Activated CD8-positive, alpha-beta memory T cell treated with anti-CD3 and anti-CD28 coated beads for 4 hours (primary cell): ENCODE results near the gene TAMM41.
"Not testable (repeated sequence)": the region's sequence is repeated elsewhere in the genome, so short reads cannot be mapped to it uniquely, and the experiment has no call there.

ENCODE experiments used
- DNase-seq, 2 donors: peaks; one replicate each; pipeline ENCODE4 v3.0.0-alpha.2; 2020; ENCODE audit warnings: low read depth in 2 of 2

Gene TAMM41, protein sequence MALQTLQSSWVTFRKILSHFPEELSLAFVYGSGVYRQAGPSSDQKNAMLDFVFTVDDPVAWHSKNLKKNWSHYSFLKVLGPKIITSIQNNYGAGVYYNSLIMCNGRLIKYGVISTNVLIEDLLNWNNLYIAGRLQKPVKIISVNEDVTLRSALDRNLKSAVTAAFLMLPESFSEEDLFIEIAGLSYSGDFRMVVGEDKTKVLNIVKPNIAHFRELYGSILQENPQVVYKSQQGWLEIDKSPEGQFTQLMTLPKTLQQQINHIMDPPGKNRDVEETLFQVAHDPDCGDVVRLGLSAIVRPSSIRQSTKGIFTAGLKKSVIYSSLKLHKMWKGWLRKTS

DNA sequence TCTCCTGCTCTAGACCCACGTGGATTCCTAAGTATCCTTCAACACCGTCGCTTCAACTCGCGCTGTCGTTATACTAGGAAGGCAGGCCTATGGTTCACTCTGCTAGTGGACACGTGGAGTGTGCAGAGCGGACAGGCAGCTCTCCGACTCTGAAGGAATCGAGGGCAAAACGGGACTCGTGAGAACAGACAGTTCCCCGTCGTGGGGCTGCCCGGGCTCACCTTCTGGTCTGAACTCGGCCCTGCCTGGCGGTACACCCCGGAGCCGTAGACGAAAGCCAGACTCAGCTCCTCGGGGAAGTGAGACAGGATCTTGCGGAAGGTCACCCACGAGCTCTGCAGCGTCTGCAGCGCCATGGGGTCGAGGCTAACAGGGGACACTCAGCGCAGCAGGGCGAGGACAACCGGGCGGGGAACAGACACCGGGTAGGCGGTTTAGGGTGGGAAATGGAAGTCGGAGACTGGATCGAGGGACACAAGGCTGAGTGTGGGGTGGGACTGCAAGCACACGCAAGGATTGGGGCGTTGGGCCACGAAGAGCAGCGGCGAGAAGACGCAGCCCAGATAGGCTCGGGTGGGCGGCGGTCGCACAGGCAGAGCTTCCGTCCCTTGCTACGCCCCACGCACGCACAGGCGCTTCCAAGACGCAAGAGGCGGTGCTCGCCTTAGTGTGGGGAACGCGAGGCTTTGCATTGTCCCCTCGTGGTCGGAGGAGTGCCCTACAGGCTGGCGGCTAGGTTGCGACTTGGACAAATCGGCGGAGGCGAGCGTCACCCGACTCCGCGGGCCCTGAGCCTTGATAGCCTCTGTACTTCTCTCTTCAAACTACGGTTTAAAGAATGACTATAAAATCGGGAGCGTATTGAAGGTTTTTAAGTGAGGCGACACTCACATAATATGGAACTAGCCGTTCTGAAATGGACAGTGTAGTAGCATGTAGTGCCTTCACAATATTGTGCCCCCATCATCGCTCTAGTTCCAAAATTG lies at the start of gene TAMM41:
Gene TAMM41, minus strand, starts transcription at position 605 of the 986 bp plus-strand sequence. Its CDS starts 249 bp downstream, at position 356.
- DNase-seq = peak; percentile 77 to 85

DNA sequence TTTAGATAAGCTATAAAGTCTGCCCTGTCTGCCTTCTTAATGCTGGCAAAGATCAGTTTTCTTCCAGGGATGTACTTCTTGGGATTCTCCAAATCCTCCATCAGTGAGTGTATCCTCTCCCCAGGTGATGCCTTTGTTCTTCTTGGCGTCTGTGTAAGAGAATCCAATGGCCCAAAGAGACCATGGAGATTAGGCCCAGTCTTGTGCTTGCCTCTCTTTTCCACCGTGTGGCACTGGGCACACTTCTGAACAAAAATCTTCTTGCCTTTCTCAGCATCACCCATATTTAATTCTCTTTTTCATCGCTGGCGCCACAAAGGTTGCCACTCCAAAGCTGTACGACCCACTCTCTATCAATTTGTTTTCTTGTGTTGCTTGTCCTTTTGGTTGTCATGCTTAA lies 32.2 kb upstream of the TAMM41 start:
- no peak for DNase-seq

DNA sequence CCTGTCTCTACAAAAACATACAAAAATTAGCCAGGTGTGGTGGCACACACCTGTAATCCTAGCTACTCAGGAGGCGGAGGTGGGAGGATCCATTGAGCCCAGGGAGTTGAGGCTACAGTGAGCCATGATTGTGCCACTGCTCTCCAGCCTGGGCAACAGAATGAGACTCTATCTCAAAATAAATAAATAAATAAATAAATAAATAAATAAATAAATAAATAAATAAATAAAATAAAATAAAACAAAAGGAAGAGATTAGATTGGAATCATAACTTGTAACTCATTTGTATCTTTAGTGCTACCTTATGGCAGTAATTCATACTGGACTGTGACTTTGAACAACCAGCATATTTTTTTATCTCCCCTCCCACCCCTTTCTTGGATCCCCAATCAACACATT lies 28.0 kb upstream of the TAMM41 start:
- not testable (repeated sequence) for DNase-seq

DNA sequence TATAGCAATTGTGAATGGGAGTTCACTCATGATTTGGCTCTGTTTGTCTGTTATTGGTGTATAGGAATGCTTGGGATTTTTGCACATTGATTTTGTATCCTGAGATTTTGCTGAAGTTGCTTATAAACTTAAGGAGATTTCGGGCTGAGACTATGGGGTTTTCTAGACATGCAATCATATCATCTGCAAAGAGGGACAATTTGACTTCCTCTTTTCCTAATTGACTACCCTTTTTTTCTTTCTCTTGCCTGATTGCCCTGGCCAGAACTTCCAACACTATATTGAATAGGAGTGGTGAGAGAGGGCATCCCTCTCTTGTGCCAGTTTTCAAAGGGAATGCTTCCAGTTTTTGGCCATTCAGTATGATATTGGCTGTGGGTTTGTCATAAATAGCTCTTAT lies 17.1 kb upstream of the TAMM41 start:
- DNase-seq = not testable (repeated sequence)

DNA sequence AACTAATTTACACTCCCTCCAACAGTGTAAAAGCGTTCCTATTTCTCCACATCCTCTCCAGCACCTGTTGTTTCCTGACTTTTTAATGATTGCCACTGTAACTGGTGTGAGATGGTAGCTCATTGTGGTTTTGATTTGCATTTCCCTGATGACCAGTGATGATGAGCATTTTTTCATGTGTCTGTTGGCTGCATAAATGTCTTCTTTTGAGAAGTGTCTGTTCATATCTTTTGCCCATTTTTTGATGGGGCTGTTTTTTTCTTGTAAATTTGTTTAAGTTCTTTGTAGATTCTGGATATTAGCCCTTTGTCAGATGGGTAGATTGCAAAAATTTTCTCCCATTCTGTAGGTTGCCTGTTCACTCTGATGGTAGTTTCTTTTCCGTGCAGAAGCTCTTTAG lies 15.9 kb upstream of the TAMM41 start:
- DNase-seq = not testable (repeated sequence)

DNA sequence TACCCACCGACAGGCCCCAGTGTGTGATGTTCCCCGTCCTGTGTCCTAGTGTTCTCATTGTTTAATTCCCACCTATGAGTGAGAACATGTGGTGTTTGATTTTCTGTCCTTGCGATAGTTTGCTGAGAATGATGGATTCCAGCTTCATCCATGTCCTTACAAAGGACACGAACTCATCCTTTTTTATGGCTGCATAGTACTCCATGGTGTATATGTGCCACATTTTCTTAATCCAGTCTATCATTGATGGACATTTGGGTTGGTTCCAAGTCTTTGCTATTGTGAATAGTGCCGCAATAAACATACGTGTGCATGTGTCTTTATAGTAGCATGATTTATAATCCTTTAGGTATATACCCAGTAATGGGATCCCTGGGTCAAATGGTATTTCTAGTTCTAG lies 15.5 kb upstream of the TAMM41 start:
- DNase-seq = not testable (repeated sequence)

DNA sequence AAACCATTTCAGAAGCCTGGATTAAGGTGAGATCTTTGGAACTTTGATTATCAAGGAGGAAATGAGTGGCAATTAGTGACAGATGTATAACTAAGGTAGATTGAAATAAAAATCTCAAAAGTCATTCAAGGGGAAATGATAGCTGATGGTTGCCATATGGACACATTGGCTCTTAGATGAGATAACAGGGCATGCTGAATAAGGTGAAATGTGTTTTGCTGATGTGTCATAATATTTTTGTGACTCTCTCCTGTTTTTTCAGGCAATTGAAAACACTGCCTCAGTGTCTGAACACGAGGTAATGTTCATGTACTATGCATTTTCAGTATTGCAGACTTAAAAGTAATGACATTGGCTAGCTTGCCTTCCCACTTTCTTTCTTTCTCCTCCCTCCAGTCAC lies 13.5 kb upstream of the TAMM41 start:
- not testable (repeated sequence) for DNase-seq

DNA sequence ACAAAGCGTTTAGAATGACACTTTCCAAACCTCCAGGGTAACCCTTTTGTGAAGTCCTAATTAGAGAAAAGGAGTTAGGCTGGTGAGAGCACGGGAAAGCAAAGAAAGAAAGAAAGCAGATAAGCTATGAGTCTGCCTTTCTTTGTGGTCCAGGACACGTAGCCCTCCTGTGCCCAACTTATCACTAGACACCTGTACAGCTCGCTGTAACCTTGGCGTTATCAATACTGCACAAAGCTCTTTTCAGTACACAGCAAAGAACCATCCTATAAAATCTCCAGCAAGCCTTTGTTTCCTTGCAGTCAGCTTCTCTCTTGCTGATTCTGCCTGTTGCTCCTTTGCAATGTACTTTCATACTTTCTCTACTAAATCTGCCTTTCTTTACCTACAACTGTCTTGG lies 6.8 kb upstream of the TAMM41 start:
- no peak for DNase-seq

DNA sequence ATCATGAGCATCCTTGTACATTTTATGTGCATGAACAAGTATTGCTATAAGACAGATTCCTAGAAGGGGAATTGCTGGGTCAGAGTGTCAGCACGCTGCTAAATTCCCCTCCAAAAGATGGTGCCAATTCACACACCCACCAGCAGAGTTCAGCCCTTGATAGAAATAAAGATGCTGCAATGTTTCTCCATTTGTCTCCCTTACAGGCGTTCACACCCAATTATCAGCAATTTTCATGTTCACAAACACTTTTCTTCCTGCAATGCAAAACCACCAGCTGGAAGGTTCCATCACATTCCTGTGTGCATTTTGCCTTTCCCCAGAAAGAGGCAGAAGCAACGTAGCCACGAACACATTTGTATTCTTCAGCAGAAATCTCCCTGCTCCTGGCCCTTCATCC lies 3.3 kb upstream of the TAMM41 start:
- no peak for DNase-seq

DNA sequence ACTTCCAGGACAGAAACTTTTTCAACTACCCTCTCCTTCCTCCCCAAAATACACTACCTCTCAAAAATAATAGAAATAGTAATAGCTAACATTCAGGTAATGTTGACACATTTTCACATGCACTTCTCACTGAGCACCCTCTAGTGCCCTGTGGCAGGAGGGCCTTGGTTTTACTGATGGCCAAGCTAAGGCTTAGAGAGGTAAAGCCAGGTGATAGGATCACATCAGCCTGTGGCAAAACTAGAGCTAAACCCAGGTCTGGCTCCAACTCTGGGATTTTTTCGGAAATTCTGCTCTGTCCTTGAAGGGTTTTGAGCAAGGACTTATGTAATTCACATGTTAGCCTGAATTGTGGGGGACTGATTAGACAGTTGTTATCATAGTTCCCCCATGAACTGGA lies 922 bp upstream of the TAMM41 start:
- DNase-seq = no peak

DNA sequence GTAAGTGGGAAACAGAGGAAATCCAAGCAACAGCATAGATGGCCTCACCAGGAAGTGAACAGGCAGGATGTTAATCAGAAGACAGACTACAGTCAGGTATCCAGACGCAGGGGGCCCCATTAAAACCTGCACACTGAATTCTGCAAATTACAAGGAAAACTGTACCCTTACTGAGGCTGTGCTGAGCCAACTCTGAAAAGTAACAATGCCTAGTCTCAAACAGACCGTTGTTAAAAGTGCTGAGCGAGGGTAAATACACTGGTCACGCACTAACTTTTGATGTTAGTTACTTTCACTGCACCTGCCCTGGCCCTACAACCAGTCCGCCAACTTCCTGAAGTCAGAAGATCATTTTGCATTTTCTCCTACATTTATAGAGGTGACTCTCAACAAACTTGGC lies 1.0 kb downstream of the TAMM41 start:
- DNase-seq = no peak

DNA sequence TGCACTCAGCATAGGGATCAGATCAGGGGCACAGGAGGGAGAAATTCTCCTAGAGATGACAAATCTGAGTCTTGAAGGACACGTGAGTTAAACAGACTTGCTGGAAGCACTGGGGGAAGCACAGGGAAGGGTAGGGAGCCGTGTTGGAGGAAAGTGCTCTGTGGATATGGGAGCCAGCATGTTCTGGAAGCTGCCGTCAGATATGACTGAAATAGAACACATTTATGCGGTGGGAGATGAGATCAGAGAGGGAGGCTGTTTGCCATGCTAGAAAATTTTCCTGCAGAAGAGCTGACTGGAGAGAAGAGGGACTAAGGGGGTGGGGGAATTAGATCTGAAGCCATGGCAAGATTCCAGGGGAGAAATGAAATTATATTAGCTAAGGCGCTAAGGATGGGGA lies 1.8 kb downstream of the TAMM41 start:
- no peak for DNase-seq

DNA sequence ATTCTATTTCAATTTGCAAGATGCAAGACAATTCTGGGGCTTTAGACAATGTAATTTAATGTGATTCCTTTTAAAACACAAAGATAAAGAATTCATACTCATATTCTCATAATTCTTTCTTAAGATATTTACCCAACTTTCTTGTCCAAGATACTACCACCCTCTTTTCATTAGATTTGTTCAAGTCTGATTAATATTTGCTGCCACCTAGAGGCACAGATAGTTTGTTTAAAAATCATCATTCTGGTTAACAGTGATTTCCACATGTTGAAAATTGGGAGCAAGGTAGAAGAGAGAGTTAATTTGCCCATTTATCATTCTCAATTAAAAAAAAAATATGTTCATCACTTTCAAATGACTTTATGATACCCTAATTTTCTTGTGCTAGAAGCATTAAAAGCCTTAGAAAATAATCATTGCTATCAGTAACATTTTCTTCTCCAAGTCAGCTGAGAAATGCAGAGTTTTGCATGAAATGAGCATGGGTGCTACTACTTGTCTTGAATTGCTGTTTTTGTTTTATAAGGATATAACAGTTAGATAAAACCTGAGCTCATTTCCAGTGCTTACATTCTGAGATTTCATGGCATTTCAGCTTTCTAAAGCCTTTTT lies 11.6 kb downstream of the TAMM41 start:
- DNase-seq = no peak

DNA sequence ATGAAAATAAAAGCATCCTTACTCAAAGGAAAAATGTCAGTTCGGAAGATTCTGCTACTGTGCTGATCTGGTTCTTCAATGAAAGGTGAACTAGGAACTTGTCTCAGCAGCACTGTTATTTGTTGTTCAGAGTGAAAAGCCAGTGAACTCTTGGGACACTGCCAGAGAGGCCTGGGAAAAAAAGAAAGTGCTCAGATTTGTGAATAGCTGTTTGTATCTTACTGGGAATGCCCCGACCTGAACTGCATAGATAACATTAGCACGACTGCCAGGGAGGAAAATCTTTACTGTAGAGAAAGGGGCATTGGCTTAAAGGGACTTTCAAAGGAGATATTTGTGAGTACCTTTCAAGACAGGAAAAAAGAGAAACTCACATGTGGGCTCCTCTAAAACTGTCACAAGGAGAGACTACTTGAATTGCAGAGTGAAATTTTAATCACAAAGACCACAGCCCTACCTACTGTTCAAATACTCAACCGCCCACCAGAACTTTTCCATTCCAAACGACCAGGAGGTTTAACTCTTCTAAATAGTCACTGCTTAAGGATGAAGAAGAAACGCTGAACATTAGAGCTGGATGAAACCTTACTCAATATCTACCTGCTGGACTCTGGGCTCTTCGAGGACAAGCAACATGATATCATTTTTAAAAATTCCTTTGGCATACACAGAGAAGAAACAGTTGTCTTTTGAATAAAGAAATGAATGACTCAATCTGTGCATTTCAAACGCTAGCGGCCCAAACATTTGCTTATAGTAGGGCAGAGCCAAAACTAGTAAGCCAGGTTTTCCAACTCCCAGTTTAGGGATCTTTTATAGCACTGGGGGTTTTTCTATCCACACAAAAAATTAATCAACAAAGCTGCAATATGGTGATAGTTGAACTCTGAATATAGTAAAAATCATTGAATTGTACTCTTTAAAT lies 13.4 kb downstream of the TAMM41 start:
- no peak for DNase-seq

DNA sequence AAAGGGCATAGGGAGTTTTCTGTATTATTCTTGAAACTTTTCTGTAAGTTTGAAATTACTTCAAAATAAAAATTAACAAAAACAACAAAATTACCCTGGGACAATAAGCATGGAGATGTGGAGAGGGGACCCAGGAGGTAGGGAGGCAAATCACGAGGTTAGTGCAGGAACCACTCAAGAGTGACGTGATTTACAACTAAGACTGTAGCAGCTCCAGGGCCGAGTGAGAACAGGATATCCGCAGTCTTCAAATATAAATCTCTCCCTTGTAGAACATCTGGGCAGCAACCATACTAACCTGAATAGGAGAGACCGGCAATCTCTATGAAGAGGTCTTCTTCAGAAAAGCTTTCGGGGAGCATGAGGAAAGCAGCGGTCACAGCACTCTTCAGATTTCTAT lies 17.3 kb downstream of the TAMM41 start:
- DNase-seq = no peak

DNA sequence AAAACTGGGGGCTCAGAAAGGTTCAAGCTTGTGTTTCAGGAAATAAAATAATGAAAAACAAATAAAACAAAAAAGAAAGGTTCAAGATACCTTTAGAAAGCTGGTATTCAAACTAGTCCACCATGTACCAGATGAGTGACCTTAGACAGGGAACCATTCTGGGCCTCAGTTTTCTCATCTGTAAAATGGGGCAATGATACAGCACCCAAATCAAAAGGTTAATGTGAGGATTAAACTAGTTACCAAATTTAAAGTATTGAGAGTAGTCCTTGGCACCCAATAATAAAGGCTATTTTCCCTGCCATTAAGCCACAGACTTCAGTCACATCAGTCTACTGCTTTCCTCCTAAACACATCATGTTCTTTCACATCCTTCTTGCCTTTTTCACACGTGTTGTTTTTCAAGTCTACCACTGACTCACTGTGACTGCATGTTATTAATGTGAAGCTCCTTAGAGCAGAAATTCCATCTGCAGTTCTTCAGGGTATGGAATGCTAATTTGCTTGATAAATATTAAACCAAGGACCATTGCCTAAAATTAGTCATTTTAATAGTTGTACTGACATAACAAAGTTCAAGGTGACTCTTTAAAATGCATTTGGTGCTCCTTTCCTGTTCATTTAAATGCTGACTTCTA lies 19.9 kb downstream of the TAMM41 start:
- no peak for DNase-seq

DNA sequence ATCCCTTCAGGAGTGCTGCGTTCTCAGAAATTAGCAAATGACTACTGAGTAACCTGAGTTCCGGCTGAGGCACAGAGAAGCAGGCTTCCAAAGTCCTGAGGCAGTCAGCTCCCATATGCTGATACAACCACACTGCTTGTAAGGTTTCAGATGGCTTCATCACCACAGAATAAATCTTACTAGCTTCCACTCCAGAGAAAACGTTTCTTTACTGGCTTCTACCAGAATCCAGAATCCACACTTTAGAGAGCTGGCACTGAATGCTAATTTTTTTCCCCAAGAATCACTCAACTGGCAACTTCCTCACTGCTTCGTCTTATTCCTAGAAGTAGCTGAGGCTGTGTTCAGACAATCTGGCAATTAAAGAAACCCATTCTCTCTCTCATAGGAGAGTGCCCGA lies 21.4 kb downstream of the TAMM41 start:
- no peak for DNase-seq

DNA sequence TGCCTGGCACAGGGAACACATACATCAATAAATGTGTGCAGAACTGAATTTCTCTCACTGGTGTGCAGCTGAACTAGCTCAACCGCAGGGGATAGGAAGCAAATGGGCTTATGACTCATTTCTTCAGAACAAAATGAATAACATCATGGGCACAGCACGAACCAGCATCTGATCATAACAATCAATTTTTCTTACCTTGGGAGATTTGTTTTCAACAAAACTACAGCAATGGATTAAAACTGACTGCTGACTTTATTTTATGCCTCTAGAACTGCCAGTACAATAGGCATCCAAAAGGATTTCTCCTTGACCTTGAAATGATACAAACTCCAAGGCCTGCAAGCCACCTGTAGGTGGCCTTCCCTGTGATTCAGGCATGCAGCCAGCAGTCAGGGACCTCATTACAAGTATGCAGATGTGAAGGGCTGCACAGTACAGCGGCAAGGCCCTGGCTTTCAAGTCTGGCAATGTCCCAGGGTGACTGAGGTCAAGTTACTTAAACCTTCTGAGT lies 26.1 kb downstream of the TAMM41 start:
- no peak for DNase-seq

DNA sequence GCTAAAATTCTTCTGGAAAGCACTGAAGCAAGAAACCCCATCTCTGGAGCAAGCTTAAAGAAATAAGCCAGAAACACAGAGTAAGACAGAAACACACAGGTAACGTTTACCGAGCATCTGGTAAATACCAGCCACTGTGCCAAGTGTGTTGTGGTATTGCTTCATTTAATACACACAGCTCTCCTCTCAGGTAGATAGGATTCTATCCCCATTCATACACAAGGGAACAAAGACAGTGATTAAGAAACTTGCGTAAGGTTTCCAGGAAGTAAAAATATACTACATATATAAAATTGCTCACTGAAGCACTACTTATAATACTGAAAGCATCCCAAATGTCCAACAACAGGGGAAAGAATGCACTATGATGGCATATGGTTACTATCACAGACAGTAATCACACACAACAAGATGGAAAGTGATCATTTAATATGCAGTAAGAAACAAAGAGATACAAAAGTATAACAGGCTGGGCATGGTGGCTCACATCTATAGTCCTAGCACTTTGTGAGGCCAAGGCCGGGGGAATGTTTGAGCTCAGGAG lies 27.5 kb downstream of the TAMM41 start:
- DNase-seq = no peak

DNA sequence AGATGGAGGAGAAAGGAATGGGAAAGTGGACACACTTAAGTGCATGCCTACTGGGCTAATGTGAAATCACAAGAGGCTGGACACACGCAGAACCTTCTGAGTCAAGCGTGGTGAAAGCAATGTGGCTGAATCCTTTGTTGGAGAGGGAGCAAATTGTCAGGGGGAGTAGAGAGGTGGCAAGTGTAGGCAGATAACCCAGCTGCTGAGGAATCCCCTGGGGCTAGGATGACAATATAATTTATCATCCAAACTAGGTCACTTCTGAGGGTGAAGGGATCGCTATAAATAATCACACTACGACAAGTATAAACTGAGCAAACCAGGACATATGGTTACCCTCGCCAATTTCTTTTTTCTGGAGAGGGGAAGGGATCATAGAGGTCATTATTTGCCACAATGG lies 28.7 kb downstream of the TAMM41 start:
- no peak for DNase-seq
